ENCODE measurements around the gene SECTM1.

DNA sequence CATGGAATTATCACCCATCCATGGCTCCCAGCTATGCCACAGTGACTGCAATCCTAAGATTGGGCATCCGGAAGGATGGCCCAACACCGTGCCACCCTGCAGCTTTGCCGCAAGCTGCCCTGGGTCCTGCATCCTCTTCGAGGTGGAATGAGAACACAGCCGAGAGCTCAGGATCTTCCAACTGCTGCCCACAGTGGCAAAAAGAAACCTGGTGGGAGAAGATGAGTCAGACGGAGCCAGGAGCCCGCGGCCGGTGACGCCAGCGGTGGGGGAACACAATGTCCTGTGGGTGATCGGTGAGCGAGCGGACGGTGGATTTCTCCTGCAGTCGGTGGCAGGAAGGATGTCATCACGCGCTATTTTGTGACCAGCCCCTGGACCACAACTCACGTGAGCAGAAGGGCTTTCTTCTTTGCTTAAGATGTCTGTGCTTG is 36.3 kb downstream of the SECTM1 start:
- TF ChIP-seq CTCF (IDR thresholded peaks at IDR 0.05), result no peak
- TF ChIP-seq POLR2A (IDR thresholded peaks at IDR 0.05), result peak; percentile 36

All from right lobe of liver (tissue), 4 donors.